Measurements from ENCODE around the gene CMIP. TPM values are rescaled to one million over a fixed set of nuclear protein-coding genes. Genes with fewer than 3 reads are reported as not detected.
A peak's percentile ranks its signal among the peaks of the same experiment; 100 is the strongest.

The CMIP gene
- total RNA-seq, 1 experiment from 2014 or later = 63.7 TPM

- ChIA-PET POLR2A (interaction anchor here (1.1 kb wide), 1 partner anchor 185 kb away, joined by 3 read pairs; no protein-coding TSS in a partner anchor), CTCF (interaction anchor here (0.5 to 1.6 kb wide), 35 partner anchors 9 to 1293 kb away, joined by 3 to 9 read pairs (median 4); partner anchors contain the start of gene CMIP)
- Mint-ChIP-seq H3K27ac (peak overlapping the region; percentile 90), H3K36me3 (no peaks in the 10 kb centered on the region), H3K27me3 (ENCODE audit: low read depth) (no peaks in the 10 kb centered on the region), H3K9me3 (no peaks in the 10 kb centered on the region), H3K4me1 (peaks cover 32% of the 10 kb centered on the region), H3K4me3 (no peak overlapping the region)
- no peak for TF ChIP-seq ZNF671 (CRISPR knock-in tag; IDR thresholded peaks at IDR 0.05)
- no peak for TF ChIP-seq IRF1 (CRISPR knock-in tag; IDR thresholded peaks at IDR 0.05)
- TF ChIP-seq MAX (CRISPR knock-in tag; IDR thresholded peaks at IDR 0.05) = no peak
- no peak for TF ChIP-seq ZNF425 (CRISPR knock-in tag; conservative IDR thresholded peaks at IDR 0.05)
- no peak for TF ChIP-seq RELA (CRISPR knock-in tag; IDR thresholded peaks at IDR 0.05; ENCODE audit: borderline replicate concordance)
- no peak for TF ChIP-seq JUN (CRISPR knock-in tag; IDR thresholded peaks at IDR 0.05)
- TF ChIP-seq SMAD4 (CRISPR knock-in tag; IDR thresholded peaks at IDR 0.05) = no peak
- no peak for TF ChIP-seq PRDM15 (CRISPR knock-in tag; IDR thresholded peaks at IDR 0.05)
- TF ChIP-seq ZNF317 (CRISPR knock-in tag; IDR thresholded peaks at IDR 0.05; ENCODE audit: borderline replicate concordance, low read depth) = no peak
- no peak for TF ChIP-seq ATF1 (CRISPR knock-in tag; IDR thresholded peaks at IDR 0.05)
- TF ChIP-seq ERG (CRISPR knock-in tag; IDR thresholded peaks at IDR 0.05) = no peak
- no peak for TF ChIP-seq CBFB (CRISPR knock-in tag; IDR thresholded peaks at IDR 0.05; ENCODE audit: low read depth)
- TF ChIP-seq NR1H2 (CRISPR knock-in tag; IDR thresholded peaks at IDR 0.05) = no peak
- TF ChIP-seq ZNF121 (CRISPR knock-in tag; IDR thresholded peaks at IDR 0.05) = no peak
- no peak for TF ChIP-seq HMGXB4 (CRISPR knock-in tag; IDR thresholded peaks at IDR 0.05)
- no peak for TF ChIP-seq JAZF1 (CRISPR knock-in tag; IDR thresholded peaks at IDR 0.05)
- no peak for TF ChIP-seq CDX4 (CRISPR knock-in tag; IDR thresholded peaks at IDR 0.05; ENCODE audit: borderline replicate concordance)
- no peak for TF ChIP-seq ZNF512 (CRISPR knock-in tag; IDR thresholded peaks at IDR 0.05; ENCODE audit: borderline replicate concordance)
- no peak for TF ChIP-seq ZNF138 (CRISPR knock-in tag; conservative IDR thresholded peaks at IDR 0.05)
- peak; percentile 85 for ATAC-seq
- peak; percentile 50 for DNase-seq (ENCODE audit: low spot score)
These were observed 141.2 kb downstream of the CMIP start for GRCh38 chr16:81585785-81586184.

Measured in WTC11 (cell line).